Retinal pigment epithelial cell (primary cell): ENCODE results near the gene RHOC.

Source experiments
- DNase-seq: peaks from one replicate; pipeline ENCODE4 v3.0.0-alpha.2; 2010; ENCODE audit warnings: low read depth
- H3K4me3 ChIP-seq: 2 replicates; pipeline ENCODE4 v1.5.1; 2011; ENCODE audit warnings: mild to moderate bottlenecking, low read length, control low read depth, moderate library complexity
- TF ChIP-seq, protein P1 (sequence below): conservative IDR thresholded peaks from 2 replicates; pipeline ENCODE4 v1.5.1; 2011; ENCODE audit warnings: low read depth, low read length, control low read depth, inconsistent platforms

Gene RHOC

DNA sequence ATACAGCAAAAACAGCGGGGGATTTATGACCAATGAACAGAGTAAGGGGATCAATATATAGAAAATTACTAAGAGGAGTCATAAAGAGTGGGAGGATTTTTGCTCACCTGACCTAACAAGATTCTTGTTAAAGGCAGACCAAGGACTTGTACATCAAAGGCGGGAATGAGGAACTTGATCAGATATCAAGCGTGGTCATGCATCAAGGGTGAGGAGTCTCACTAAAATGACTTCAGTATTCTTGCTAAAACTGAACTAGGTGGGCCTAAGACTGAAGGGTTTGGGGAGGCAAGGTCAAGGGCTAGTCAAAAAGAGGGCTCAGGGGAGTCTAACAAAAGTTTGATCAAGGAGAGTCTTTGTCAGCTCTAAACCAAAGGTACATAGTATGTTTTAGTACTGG is 30.4 kb downstream of the RHOC start:
- no peak for DNase-seq
- TF ChIP-seq, protein P1, sequence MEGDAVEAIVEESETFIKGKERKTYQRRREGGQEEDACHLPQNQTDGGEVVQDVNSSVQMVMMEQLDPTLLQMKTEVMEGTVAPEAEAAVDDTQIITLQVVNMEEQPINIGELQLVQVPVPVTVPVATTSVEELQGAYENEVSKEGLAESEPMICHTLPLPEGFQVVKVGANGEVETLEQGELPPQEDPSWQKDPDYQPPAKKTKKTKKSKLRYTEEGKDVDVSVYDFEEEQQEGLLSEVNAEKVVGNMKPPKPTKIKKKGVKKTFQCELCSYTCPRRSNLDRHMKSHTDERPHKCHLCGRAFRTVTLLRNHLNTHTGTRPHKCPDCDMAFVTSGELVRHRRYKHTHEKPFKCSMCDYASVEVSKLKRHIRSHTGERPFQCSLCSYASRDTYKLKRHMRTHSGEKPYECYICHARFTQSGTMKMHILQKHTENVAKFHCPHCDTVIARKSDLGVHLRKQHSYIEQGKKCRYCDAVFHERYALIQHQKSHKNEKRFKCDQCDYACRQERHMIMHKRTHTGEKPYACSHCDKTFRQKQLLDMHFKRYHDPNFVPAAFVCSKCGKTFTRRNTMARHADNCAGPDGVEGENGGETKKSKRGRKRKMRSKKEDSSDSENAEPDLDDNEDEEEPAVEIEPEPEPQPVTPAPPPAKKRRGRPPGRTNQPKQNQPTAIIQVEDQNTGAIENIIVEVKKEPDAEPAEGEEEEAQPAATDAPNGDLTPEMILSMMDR: no peak
- no peak overlapping the region for H3K4me3 ChIP-seq

DNA sequence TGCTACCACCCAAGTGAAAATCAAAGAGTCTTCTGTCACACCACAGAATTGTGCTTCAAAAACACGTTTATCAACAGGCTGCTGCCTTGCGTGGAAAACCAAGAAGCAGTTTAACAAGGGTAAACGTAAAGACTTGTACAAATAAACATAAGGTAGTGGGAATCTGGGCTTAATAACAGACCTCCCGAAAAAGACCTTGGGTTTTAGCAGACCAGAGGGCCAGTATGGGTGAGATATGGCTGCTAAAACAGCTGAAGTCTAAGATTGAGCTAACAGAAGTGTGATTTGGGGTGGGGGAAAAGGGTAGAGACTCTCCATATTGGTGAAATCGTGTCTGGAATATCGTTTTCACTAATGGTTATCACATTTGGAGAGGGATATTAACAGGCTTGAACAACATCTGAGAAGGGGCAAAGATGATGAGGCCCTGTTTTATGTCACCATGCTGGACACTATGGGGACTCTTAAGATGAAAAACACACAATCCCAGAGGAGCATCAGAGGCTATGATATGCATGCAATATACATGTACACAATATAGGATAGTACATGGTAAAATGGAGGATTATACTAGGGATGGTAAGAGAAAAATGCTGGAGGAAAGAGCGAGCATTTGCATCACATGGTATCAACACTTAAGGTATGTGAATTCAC is 31.1 kb downstream of the RHOC start:
- H3K4me3 ChIP-seq: peak overlapping the region; percentile 89
- TF ChIP-seq, protein P1: no peak
- DNase-seq: no peak

DNA sequence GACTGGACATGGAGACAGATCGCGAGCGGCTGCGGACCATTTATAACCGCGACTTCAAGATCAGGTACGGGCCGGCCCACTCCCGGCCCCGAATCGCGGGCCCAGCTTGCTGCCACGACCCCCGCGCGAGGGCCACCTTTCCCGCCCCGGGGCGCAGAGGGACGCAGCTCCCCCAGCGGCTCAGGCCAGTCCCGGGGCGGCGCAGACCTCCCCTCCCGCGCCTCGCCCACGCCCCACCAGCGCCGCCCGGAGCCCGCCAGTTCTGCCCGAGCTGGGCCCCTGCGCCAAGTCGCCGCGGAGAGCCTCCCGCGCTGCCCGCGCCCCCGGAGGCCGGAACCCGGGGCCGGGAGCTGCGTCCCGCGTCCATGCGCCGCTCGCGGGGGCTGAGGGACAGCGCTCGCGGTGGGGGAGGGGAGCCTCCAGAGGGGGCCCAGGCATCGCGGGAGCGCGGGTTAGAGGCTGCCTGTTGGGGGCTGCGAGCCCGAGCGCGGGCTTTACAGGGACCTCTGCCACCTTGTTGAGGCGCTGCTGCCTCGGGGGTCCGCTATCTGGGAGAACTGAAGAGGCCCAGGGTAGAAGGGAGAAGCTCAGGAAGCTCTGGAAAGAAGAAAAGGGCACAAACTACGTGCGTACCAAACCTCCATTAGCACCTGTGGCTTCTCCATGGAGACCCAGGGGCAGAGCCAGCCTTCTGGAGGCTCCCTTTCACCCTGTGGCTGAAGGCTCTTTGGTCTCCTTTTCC is 31.8 kb downstream of the RHOC start:
- H3K4me3 ChIP-seq: peak overlapping the region; percentile 89
- DNase-seq: no peak

DNA sequence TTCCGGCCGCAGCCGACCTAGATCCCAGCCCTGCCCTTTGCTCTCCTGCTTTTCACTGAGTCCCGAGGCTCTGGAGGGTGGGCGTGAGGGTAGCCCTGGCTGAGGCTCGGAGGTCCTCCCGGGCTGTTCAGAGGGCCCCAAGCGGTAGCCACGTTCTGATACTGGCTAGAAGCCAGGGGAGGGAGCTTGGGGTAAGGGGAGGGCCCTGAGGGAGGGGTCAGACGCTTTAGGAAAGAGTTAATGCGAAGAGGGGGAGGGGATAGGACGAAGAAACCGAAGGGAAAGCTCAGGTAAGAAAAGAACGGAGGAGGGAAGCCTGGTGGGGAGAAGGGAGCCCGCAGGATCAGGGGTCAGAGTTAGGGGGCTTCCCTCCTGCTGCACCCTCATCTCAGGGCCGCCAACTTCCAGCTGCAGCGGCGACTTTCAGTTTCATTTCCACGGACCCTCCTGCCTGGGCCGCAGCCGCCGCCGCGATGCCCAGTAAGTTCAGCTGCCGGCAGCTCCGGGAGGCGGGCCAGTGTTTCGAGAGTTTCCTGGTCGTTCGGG is 32.4 kb downstream of the RHOC start, which contains the start of gene MOV10:
Gene MOV10 (plus strand): TSS at position 220 of the 546 bp plus-strand sequence. CDS start 254 bp downstream, at position 474.
- H3K4me3 ChIP-seq: peak within 1 kb of the TSS; percentile 89
- TF ChIP-seq, protein P1: no peak
- DNase-seq: no peak

More for the DNA sequence above, 31.8 kb downstream of the RHOC start:
- TF ChIP-seq, protein P1: no peak

DNA sequence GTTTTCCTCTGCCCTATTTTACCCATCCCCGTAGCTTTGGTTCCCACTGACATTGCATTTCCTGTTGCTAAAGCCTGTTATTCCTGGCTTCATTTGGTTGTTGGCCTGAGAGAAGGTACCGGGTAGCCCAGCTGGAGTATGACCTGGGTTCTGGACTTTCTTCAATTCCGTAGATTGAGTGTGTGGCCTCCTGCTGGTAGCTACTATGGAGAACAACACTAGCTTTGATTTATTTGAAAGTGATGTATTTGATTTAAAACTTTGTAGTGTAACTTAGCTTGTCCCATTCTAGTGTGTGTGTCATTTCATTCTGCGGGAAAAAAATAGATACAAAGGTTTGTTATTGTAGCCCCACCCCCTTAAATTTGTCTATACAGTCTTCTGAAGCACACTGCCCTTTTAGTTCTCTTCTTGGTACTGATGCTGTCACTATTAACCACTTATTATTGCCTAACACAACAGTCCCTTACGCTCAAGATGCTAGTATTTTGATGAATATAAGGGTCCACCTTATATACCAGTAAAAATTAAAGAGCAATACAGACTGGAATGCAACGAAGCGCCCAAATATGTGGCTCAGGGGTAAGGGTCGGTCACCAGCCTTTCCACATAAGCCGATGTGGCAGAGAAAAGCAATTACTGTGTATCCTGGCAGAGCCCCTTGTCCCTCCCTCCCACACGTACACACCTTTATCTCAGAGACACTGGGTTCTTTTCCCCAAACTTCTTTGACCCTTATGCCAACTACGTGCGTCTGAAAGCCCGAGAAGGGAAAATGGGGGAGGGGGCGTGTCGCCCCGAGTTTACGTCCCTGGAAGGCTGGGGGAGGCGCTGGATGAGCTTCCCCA is 33.1 kb downstream of the RHOC start:
- peak overlapping the region; percentile 89 for H3K4me3 ChIP-seq
- TF ChIP-seq, protein P1: peak; percentile 67
- no peak for DNase-seq

DNA sequence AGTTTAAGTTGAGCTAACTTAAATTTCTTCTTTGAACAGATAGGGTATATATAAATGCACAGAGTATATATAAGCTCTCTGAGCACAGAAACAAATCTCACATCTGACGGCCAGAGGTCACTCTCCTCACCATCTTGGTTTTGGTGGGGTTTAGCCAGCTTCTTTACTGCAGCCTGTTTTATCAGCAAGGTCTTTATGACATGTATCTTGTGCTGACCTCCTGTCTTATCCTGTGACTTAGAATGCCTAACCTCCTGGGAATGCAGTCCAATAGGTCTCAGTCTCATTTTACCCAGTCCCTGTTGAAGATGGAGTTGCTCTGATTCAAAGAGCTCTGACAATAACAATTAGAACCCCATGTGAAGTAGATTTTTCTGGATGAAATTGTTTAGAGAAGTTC is 34.1 kb downstream of the RHOC start:
- no peak for DNase-seq
- TF ChIP-seq, protein P1: no peak
- H3K4me3 ChIP-seq: no peak overlapping the region
